GM23248 (cell line): Measurements from ENCODE around the gene OPCML. TPM values are rescaled to one million over a fixed set of nuclear protein-coding genes. Genes with fewer than 3 reads are reported as not detected.
A peak's percentile ranks its signal among the peaks of the same experiment; 100 is the strongest.

ENCODE experiments used
- DNase-seq: peaks from one replicate; pipeline ENCODE4 v3.0.0-alpha.2; 2015
- H2AFZ ChIP-seq: fragments of 200-600 bp; sonication (generic); 2 replicates; pipeline ENCODE4 v1.6.1; 2016; ENCODE audit warnings: antibody characterized with exemption
- H3F3A ChIP-seq: fragments of 200-600 bp; sonication (generic); 2 replicates; pipeline ENCODE4 v1.6.1; 2016; ENCODE audit warnings: mild to moderate bottlenecking, antibody characterized with exemption, mixed run types; ENCODE audit not compliant: insufficient read depth
- H3K27ac ChIP-seq: fragments of 200-600 bp; sonication (generic); 2 replicates; pipeline ENCODE4 v1.5.1; 2016; ENCODE audit warnings: mild to moderate bottlenecking
- H3K27me3 ChIP-seq: fragments of 200-600 bp; sonication (generic); replicated peaks from 2 replicates; pipeline ENCODE4 v1.6.1; 2016; ENCODE audit warnings: mild to moderate bottlenecking; ENCODE audit not compliant: insufficient read depth
- H3K36me3 ChIP-seq: fragments of 200-600 bp; sonication (generic); 2 replicates; pipeline ENCODE4 v1.6.1; 2016; ENCODE audit warnings: low read depth, mild to moderate bottlenecking
- H3K4me1 ChIP-seq: fragments of 200-600 bp; sonication (generic); 2 replicates; pipeline ENCODE4 v1.6.1; 2016; ENCODE audit warnings: mild to moderate bottlenecking; ENCODE audit not compliant: insufficient read depth
- H3K4me2 ChIP-seq: fragments of 200-600 bp; sonication (generic); one replicate; pipeline ENCODE4 v1.6.1; 2016; ENCODE audit warnings: mild to moderate bottlenecking; ENCODE audit not compliant: unreplicated experiment
- H3K4me3 ChIP-seq: fragments of 200-600 bp; sonication (generic); 2 replicates; pipeline ENCODE4 v1.5.1; 2016; ENCODE audit warnings: mild to moderate bottlenecking
- H3K79me2 ChIP-seq: fragments of 200-600 bp; sonication (generic); 2 replicates; pipeline ENCODE4 v1.6.1; 2016; ENCODE audit warnings: mild to moderate bottlenecking; ENCODE audit not compliant: insufficient read depth
- H3K9ac ChIP-seq: fragments of 200-600 bp; sonication (generic); 2 replicates; pipeline ENCODE4 v1.6.1; 2016; ENCODE audit warnings: mild to moderate bottlenecking
- H3K9me2 ChIP-seq: fragments of 200-600 bp; sonication (generic); 2 replicates; pipeline ENCODE4 v1.6.1; 2016; ENCODE audit warnings: mixed run types, mild to moderate bottlenecking, moderate library complexity; ENCODE audit not compliant: insufficient read depth
- H3K9me3 ChIP-seq: fragments of 200-600 bp; sonication (generic); one replicate; pipeline ENCODE4 v1.6.1; 2017; ENCODE audit warnings: low read depth
- H4K20me1 ChIP-seq: fragments of 200-600 bp; sonication (generic); 2 replicates; pipeline ENCODE4 v1.6.0; 2016; ENCODE audit not compliant: insufficient read depth
- EZH2 ChIP-seq: fragments of 200-600 bp; sonication (generic); IDR thresholded peaks from 2 replicates; pipeline ENCODE4 v1.6.1; 2018; ENCODE audit warnings: antibody characterized with exemption, mild to moderate bottlenecking; ENCODE audit not compliant: insufficient read depth, poor library complexity, severe bottlenecking
- EZH2phosphoT487 ChIP-seq: fragments of 200-600 bp; sonication (generic); IDR thresholded peaks from 2 replicates; pipeline ENCODE4 v1.6.1; 2018; ENCODE audit warnings: antibody characterized with exemption, moderate library complexity, mild to moderate bottlenecking, low read depth; ENCODE audit not compliant: insufficient read depth
- WGBS, 2 experiments: methylation state at CpG; one replicate each; pipeline ENCODE4 v1.1.6; 2015 to 2017; ENCODE audit warnings: low lambda C conversion rate in 2 of 2, low coverage in 1 of 2; ENCODE audit errors: missing lambda C conversion rate in 2 of 2; 5-methylcytosine and 5-hydroxymethylcytosine counted together
- in situ Hi-C: fragments of 300-500 bp; cut with MboI; formaldehyde crosslinking; loops from 2 replicates; pipeline ENCODE4 v1.15.0; 2020
- polyA plus RNA-seq: library from polyadenylated mRNA; unstranded; fragments of >200 nt; fragmentation: Nextera tagmentation; extraction: Ambion mirVana; gene quantifications from 2 replicates; pipeline ENCODE4 v1.2.1, GENCODE V29; 2016
- total RNA-seq: library from RNA; depleted of rRNA; stranded (reverse); fragments of >200 nt; shearing (Covaris generic); gene quantifications from 2 replicates; pipeline ENCODE4 v1.2.3, GENCODE V29; 2014

The OPCML gene
- total and polyA plus RNA-seq, 2 experiments from 2014 or later, result 0.69 to 1.6 TPM

- H3K4me3 ChIP-seq, result peak overlapping the region; percentile 68
- peak overlapping the region; percentile 73 for H3K4me2 ChIP-seq
- 0 out of 2 replicates have a peak, but pooled peaks cover 3% of the 10 kb centered on the region for H3K4me1 ChIP-seq
- H2AFZ ChIP-seq, result peak overlapping the region; percentile 58
- H3K9ac ChIP-seq, result no peak overlapping the region
- H3K9me3 ChIP-seq, result no peaks in the 10 kb centered on the region
- no peaks in the 10 kb centered on the region for H3K9me2 ChIP-seq
- DNase-seq, result peak; percentile 59
- H3K36me3 ChIP-seq, result no peaks in the 10 kb centered on the region
- TF ChIP-seq EZH2phosphoT487 (no peak), EZH2 (no peak)
- in situ Hi-C loops, result no loop called here
- 2 to 5% methylated on average over 55 to 58 of the region's 104 CpGs for WGBS, 2 experiments
- 0 out of 2 replicates have a peak, but pooled peaks cover 4% of the 10 kb centered on the region for H3F3A ChIP-seq
- H4K20me1 ChIP-seq, result no peaks in the 10 kb centered on the region
- H3K27ac ChIP-seq, result no peak overlapping the region
- H3K27me3 ChIP-seq, result peaks cover 11% of the 10 kb centered on the region
- no peaks in the 10 kb centered on the region for H3K79me2 ChIP-seq
Observed at GRCh38 chr11:132943706-132944568, 588.4 kb downstream of the OPCML start.

- Histone ChIP-seq H4K20me1 (no peaks in the 10 kb centered on the region), H3K27ac (no peak overlapping the region), H3K9ac (no peak overlapping the region), H3F3A (0 out of 2 replicates have a peak, but pooled peaks cover 4% of the 10 kb centered on the region), H3K4me2 (peak overlapping the region; percentile 73), H3K9me2 (no peaks in the 10 kb centered on the region), H3K4me3 (peak overlapping the region; percentile 68), H3K36me3 (no peaks in the 10 kb centered on the region), H3K79me2 (no peaks in the 10 kb centered on the region), H3K4me1 (0 out of 2 replicates have a peak, but pooled peaks cover 3% of the 10 kb centered on the region), H3K27me3 (peaks cover 11% of the 10 kb centered on the region; the same call in 1 of the 2 replicates), H3K9me3 (no peaks in the 10 kb centered on the region), H2AFZ (peak overlapping the region; percentile 58)
- in situ Hi-C loops, result no loop called here
- DNase-seq, result peak; percentile 34
- WGBS, 2 experiments, result 0 to 2% methylated on average over 7 to 15 of the region's 17 CpGs
- TF ChIP-seq EZH2 (no peak), EZH2phosphoT487 (no peak)
Observed at GRCh38 chr11:132943357-132943705, 589.0 kb downstream of the OPCML start.

- H3K4me3 ChIP-seq, result peak overlapping the region; percentile 68
- no peaks in the 10 kb centered on the region for H4K20me1 ChIP-seq
- in situ Hi-C loops, result no loop called here
- peak overlapping the region; percentile 58 for H2AFZ ChIP-seq
- H3K9me3 ChIP-seq, result no peaks in the 10 kb centered on the region
- no peak for DNase-seq
- 45 to 47% methylated on average over 24 to 40 of the region's 42 CpGs for WGBS, 2 experiments
- no peaks in the 10 kb centered on the region for H3K36me3 ChIP-seq
- no peaks in the 10 kb centered on the region for H3K79me2 ChIP-seq
- no peak overlapping the region for H3K9ac ChIP-seq
- H3K9me2 ChIP-seq, result no peaks in the 10 kb centered on the region
- H3K4me2 ChIP-seq, result peak overlapping the region; percentile 73
- 0 out of 2 replicates have a peak, but pooled peaks cover 4% of the 10 kb centered on the region for H3F3A ChIP-seq
- H3K27me3 ChIP-seq, result peaks cover 11% of the 10 kb centered on the region; the same call in 1 of the 2 replicates
- 0 out of 2 replicates have a peak, but pooled peaks cover 3% of the 10 kb centered on the region for H3K4me1 ChIP-seq
- no peak overlapping the region for H3K27ac ChIP-seq
- TF ChIP-seq EZH2 (no peak), EZH2phosphoT487 (no peak)
Observed at GRCh38 chr11:132942611-132943356, 589.5 kb downstream of the OPCML start.

- Histone ChIP-seq H3K27me3 (peaks cover 11% of the 10 kb centered on the region; the same call in 1 of the 2 replicates), H3K4me1 (0 out of 2 replicates have a peak, but pooled peaks cover 3% of the 10 kb centered on the region), H3K4me3 (no peak overlapping the region), H3K9ac (no peak overlapping the region), H3K79me2 (no peaks in the 10 kb centered on the region), H4K20me1 (no peaks in the 10 kb centered on the region), H3K9me2 (no peaks in the 10 kb centered on the region), H2AFZ (no peak overlapping the region), H3K9me3 (no peaks in the 10 kb centered on the region), H3F3A (0 out of 2 replicates have a peak, but pooled peaks cover 4% of the 10 kb centered on the region), H3K4me2 (no peak overlapping the region), H3K36me3 (no peaks in the 10 kb centered on the region), H3K27ac (no peak overlapping the region)
- WGBS, 2 experiments, result 78 to 86% methylated on average over 3 of the region's 3 CpGs
- in situ Hi-C loops, result no loop called here
- no peak for TF ChIP-seq EZH2phosphoT487
- no peak for DNase-seq
Observed at GRCh38 chr11:132941761-132942160, 590.5 kb downstream of the OPCML start.
